H1 (cell line): ENCODE measurements around the gene ZKSCAN1. TPM values are rescaled to one million over a fixed set of nuclear protein-coding genes. Genes with fewer than 3 reads are reported as not detected.

Experiments used
- BACH1 ChIP-seq: IDR thresholded peaks from 2 replicates; pipeline ENCODE4 v1.6.1; 2012; ENCODE audit warnings: low read length, improper control_type of control experiment
- CEBPB ChIP-seq: IDR thresholded peaks from 2 replicates; pipeline ENCODE4 v1.6.1; 2012; ENCODE audit warnings: low read depth, low read length
- JUND ChIP-seq: IDR thresholded peaks from 2 replicates; pipeline ENCODE4 v1.6.1; 2011; ENCODE audit warnings: mild to moderate bottlenecking, improper control_type of control experiment, low read length
- RFX5 ChIP-seq: IDR thresholded peaks from 2 replicates; pipeline ENCODE4 v1.6.1; 2011; ENCODE audit warnings: low read depth, low read length, improper control_type of control experiment, borderline replicate concordance
- RXRA ChIP-seq: IDR thresholded peaks from 2 replicates; pipeline ENCODE4 v1.6.1; 2011; ENCODE audit warnings: low read depth, mild to moderate bottlenecking, low read length, moderate library complexity; ENCODE audit not compliant: insufficient read depth
- SAP30 ChIP-seq: fragments of 300-600 bp; sonication (generic); IDR thresholded peaks from 2 replicates; pipeline ENCODE4 v1.7.1; 2012; ENCODE audit warnings: low read length, moderate library complexity, mild to moderate bottlenecking, inconsistent platforms; ENCODE audit not compliant: insufficient read depth, insufficient replicate concordance
- SIN3A ChIP-seq, 2 experiments: IDR thresholded peaks in 1 of 2; conservative IDR thresholded peaks in 1 of 2; 2 replicates each; pipeline ENCODE4 v1.6.1; 2011 to 2012; ENCODE audit warnings: low read length in 2 of 2, improper control_type of control experiment in 1 of 2, low read depth in 1 of 2, mild to moderate bottlenecking in 1 of 2
- SIRT6 ChIP-seq: IDR thresholded peaks from one replicate; pipeline ENCODE4 v1.7.1; 2012; ENCODE audit warnings: low read length, inconsistent platforms
- SP1 ChIP-seq: IDR thresholded peaks from 2 replicates; pipeline ENCODE4 v1.6.1; 2011; ENCODE audit warnings: low read depth, low read length
- TAF1 ChIP-seq: IDR thresholded peaks from 2 replicates; pipeline ENCODE4 v1.6.1; 2011; ENCODE audit warnings: mild to moderate bottlenecking, low read depth, low read length
- TBP ChIP-seq: IDR thresholded peaks from 2 replicates; pipeline ENCODE4 v1.6.1; 2011; ENCODE audit warnings: low read depth, low read length, improper control_type of control experiment
- polyA plus RNA-seq, 7 experiments: library from polyadenylated mRNA; depleted of rRNA in 3 of 7; stranded (reverse) in 5 of 7; unstranded in 2 of 7; fragments of >200 nt in 5 of 7; fragments of 200-250 nt in 2 of 7; gene quantifications; 1 replicate in 5 of 7; 2 replicates in 1 of 7; 4 replicates in 1 of 7; pipeline versions ENCODE4 v1.2.1 to v1.2.3, GENCODE V29; 2011 to 2013; ENCODE audit warnings: missing spikeins in 2 of 7, mixed read lengths in 2 of 7
- total RNA-seq: library from RNA; stranded (reverse); fragmentation: NEBNext Ultra II Directional; extraction: Animal tissue kit (Norgen Biotek cat#: 25700); gene quantifications from 2 replicates; pipeline ENCODE4 v1.2.1, GENCODE V29; 2021
- TF ChIP-seq, protein P1 (sequence below): fragments of 300-600 bp; sonication (generic); IDR thresholded peaks from 2 replicates; pipeline ENCODE4 v1.7.1; 2012; ENCODE audit warnings: low read length, moderate library complexity, mild to moderate bottlenecking, inconsistent platforms; ENCODE audit not compliant: insufficient replicate concordance

The ZKSCAN1 gene
- total and polyA plus RNA-seq, 2 of the 8 experiments (the other 6 are each of a cell fraction or from before 2014, with no cell fraction given): 8.2 to 40.6 TPM

GRCh38 chr7:100087055-100087750 is 71.8 kb downstream of the ZKSCAN1 start (continued):
- TF ChIP-seq, protein P1, sequence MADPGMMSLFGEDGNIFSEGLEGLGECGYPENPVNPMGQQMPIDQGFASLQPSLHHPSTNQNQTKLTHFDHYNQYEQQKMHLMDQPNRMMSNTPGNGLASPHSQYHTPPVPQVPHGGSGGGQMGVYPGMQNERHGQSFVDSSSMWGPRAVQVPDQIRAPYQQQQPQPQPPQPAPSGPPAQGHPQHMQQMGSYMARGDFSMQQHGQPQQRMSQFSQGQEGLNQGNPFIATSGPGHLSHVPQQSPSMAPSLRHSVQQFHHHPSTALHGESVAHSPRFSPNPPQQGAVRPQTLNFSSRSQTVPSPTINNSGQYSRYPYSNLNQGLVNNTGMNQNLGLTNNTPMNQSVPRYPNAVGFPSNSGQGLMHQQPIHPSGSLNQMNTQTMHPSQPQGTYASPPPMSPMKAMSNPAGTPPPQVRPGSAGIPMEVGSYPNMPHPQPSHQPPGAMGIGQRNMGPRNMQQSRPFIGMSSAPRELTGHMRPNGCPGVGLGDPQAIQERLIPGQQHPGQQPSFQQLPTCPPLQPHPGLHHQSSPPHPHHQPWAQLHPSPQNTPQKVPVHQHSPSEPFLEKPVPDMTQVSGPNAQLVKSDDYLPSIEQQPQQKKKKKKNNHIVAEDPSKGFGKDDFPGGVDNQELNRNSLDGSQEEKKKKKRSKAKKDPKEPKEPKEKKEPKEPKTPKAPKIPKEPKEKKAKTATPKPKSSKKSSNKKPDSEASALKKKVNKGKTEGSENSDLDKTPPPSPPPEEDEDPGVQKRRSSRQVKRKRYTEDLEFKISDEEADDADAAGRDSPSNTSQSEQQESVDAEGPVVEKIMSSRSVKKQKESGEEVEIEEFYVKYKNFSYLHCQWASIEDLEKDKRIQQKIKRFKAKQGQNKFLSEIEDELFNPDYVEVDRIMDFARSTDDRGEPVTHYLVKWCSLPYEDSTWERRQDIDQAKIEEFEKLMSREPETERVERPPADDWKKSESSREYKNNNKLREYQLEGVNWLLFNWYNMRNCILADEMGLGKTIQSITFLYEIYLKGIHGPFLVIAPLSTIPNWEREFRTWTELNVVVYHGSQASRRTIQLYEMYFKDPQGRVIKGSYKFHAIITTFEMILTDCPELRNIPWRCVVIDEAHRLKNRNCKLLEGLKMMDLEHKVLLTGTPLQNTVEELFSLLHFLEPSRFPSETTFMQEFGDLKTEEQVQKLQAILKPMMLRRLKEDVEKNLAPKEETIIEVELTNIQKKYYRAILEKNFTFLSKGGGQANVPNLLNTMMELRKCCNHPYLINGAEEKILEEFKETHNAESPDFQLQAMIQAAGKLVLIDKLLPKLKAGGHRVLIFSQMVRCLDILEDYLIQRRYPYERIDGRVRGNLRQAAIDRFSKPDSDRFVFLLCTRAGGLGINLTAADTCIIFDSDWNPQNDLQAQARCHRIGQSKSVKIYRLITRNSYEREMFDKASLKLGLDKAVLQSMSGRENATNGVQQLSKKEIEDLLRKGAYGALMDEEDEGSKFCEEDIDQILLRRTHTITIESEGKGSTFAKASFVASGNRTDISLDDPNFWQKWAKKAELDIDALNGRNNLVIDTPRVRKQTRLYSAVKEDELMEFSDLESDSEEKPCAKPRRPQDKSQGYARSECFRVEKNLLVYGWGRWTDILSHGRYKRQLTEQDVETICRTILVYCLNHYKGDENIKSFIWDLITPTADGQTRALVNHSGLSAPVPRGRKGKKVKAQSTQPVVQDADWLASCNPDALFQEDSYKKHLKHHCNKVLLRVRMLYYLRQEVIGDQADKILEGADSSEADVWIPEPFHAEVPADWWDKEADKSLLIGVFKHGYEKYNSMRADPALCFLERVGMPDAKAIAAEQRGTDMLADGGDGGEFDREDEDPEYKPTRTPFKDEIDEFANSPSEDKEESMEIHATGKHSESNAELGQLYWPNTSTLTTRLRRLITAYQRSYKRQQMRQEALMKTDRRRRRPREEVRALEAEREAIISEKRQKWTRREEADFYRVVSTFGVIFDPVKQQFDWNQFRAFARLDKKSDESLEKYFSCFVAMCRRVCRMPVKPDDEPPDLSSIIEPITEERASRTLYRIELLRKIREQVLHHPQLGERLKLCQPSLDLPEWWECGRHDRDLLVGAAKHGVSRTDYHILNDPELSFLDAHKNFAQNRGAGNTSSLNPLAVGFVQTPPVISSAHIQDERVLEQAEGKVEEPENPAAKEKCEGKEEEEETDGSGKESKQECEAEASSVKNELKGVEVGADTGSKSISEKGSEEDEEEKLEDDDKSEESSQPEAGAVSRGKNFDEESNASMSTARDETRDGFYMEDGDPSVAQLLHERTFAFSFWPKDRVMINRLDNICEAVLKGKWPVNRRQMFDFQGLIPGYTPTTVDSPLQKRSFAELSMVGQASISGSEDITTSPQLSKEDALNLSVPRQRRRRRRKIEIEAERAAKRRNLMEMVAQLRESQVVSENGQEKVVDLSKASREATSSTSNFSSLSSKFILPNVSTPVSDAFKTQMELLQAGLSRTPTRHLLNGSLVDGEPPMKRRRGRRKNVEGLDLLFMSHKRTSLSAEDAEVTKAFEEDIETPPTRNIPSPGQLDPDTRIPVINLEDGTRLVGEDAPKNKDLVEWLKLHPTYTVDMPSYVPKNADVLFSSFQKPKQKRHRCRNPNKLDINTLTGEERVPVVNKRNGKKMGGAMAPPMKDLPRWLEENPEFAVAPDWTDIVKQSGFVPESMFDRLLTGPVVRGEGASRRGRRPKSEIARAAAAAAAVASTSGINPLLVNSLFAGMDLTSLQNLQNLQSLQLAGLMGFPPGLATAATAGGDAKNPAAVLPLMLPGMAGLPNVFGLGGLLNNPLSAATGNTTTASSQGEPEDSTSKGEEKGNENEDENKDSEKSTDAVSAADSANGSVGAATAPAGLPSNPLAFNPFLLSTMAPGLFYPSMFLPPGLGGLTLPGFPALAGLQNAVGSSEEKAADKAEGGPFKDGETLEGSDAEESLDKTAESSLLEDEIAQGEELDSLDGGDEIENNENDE: no peak
- TF ChIP-seq RFX5 (no peak), TBP (no peak), TAF1 (no peak), BACH1 (no peak), SAP30 (no peak), SIRT6 (no peak), RXRA (no peak), SP1 (no peak), SIN3A (conservative IDR thresholded peaks at IDR 0.05 in 1 of 2, IDR thresholded peaks at IDR 0.05 in 1 of 2; ENCODE audit: low read depth in 1 of 2, low read length in 2 of 2) (no peak), CEBPB (no peak), JUND (no peak)
